ENCODE measurements around the gene ADNP. TPM values are rescaled to one million over a fixed set of nuclear protein-coding genes. Genes with fewer than 3 reads are reported as not detected.

ADNP gene
- total RNA-seq, 2 experiments from 2014 or later = 53.7 to 54.7 TPM

- intact Hi-C loops (cut with micrococcal nuclease) = no loop called here
- no peaks in the 10 kb centered on the region for H3K27me3 Mint-ChIP-seq
- H3K4me3 Mint-ChIP-seq = no peak overlapping the region
- DNase-seq = no peak
- no peak overlapping the region for H3K27ac Mint-ChIP-seq
- H3K4me1 Mint-ChIP-seq (ENCODE audit: low read depth) = peaks cover 84% of the 10 kb centered on the region
- ChIA-PET CTCF (interaction anchor here (0.5 to 3.4 kb wide), 6 partner anchors 11 to 126 kb away, joined by 3 to 32 read pairs (median 4); partner anchors contain the start of gene ADNP), POLR2A (interaction anchor here (1.2 kb wide), 1 partner anchor 12 kb away, joined by 3 read pairs; no protein-coding TSS in a partner anchor)
- no peaks in the 10 kb centered on the region for H3K9me3 Mint-ChIP-seq
- peaks cover 19% of the 10 kb centered on the region for H3K36me3 Mint-ChIP-seq
Measured at GRCh38 chr20:50916934-50917333, 14.3 kb downstream of the ADNP start.

DNA sequence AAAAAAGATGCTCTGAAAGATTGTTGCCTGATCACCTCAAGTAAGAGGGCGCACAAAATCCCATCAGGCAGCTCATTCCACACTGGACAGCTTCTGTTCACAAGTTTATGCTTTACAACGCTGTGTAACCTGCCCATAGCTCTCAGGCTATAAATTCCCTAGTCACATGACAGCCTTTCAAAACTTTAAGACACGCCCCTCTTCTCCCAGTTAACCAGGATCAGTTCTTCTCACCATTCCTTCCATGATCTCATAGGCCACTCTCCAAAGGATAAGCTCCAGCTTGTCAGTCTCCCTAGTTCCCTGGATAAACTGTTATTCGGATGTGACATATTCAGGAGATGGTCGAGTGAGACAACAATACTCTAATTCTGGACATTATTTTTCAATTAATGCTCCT is 15.0 kb downstream of the ADNP start:
- CTCF ChIA-PET = interaction anchor here (0.5 to 3.4 kb wide), 4 partner anchors 12 to 98 kb away, joined by 3 to 32 read pairs (median 4); partner anchors contain the start of gene ADNP
- H3K4me3 Mint-ChIP-seq = no peak overlapping the region

DNA sequence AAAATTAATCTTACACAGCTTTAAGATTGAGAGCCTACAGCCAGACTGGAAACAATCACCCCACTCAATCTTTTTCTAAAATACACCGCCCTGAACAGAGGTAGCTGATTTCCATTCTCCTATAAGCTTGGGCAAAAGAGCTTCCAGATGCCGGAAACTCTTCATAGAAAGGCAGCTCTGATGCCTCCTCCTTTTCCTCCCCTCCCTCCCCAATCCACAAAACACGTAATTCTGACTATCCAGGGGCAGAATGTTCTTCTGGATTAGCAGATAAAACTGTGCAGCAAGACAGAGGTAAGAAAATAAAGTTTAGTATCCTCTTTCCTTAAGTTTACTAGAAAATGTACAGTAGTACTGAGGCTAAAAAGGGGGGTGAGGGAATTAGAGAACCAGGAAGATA is 15.8 kb downstream of the ADNP start:
- no peak overlapping the region for H3K27ac Mint-ChIP-seq
- peaks cover 83% of the 10 kb centered on the region for H3K4me1 Mint-ChIP-seq (ENCODE audit: low read depth)
- intact Hi-C loops (cut with micrococcal nuclease) = loop anchor here (2.0 kb wide), 1 partner anchor 13 kb away; no protein-coding TSS in a partner anchor
- peaks cover 24% of the 10 kb centered on the region for H3K36me3 Mint-ChIP-seq
- CTCF ChIA-PET = interaction anchor here (1.8 to 3.4 kb wide), 3 partner anchors 13 to 121 kb away, joined by 5 to 32 read pairs (median 11); partner anchors contain the start of genes ADNP and BCAS4
- POLR2A ChIA-PET = interaction anchor here (0.7 kb wide), 1 partner anchor 71 kb away, joined by 3 read pairs; no protein-coding TSS in a partner anchor
- no peaks in the 10 kb centered on the region for H3K9me3 Mint-ChIP-seq
- no peaks in the 10 kb centered on the region for H3K27me3 Mint-ChIP-seq
- H3K4me3 Mint-ChIP-seq = no peak overlapping the region
- no peak for DNase-seq

More for the DNA sequence above, 15.0 kb downstream of the ADNP start:
- H3K27me3 Mint-ChIP-seq = no peaks in the 10 kb centered on the region
- POLR2A ChIA-PET = interaction anchor here (0.7 to 1.2 kb wide), 2 partner anchors 13 to 15 kb away, joined by 3 to 4 read pairs; partner anchors contain the start of gene ADNP
- H3K27ac Mint-ChIP-seq = peak overlapping the region; percentile 11
- peaks cover 84% of the 10 kb centered on the region for H3K4me1 Mint-ChIP-seq (ENCODE audit: low read depth)
- intact Hi-C loops (cut with micrococcal nuclease) = no loop called here
- H3K36me3 Mint-ChIP-seq = peaks cover 22% of the 10 kb centered on the region
- H3K9me3 Mint-ChIP-seq = no peaks in the 10 kb centered on the region
- DNase-seq = no peak

- ChIA-PET POLR2A (no interaction called here), CTCF (interaction anchor here (1.2 to 3.4 kb wide), 4 partner anchors 15 to 123 kb away, joined by 4 to 32 read pairs (median 8); partner anchors contain the start of genes ADNP and BCAS4)
- peaks cover 83% of the 10 kb centered on the region for H3K4me1 Mint-ChIP-seq (ENCODE audit: low read depth)
- H3K4me3 Mint-ChIP-seq = no peak overlapping the region
- peaks cover 20% of the 10 kb centered on the region for H3K36me3 Mint-ChIP-seq
- H3K27me3 Mint-ChIP-seq = no peaks in the 10 kb centered on the region
- DNase-seq = peak; percentile 55
- peak overlapping the region; percentile 64 for H3K27ac Mint-ChIP-seq
- intact Hi-C loops (cut with micrococcal nuclease) = loop anchor here (1.0 to 2.0 kb wide), 3 partner anchors 15 to 96 kb away; no protein-coding TSS in a partner anchor
- H3K9me3 Mint-ChIP-seq = no peaks in the 10 kb centered on the region
Measured at GRCh38 chr20:50913690-50914375, 17.4 kb downstream of the ADNP start.

DNA sequence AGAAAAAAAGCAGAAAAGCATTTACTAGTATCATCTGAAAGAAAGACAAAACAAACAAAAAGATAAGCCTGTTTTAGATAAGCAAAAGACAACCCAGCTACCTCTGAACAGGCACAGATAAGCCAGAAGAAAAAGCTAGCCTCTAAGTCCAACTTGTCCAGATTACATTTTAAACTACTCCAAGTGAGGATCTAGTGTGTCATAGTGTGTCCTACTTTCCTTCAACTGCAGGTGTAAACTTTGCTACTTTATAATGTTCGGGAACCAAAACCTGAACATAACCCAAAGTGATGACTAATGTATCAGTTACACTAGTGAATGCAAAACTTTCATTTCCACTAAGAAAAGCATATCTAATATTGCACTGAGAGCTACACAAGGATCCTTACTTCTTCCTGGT is 19.5 kb downstream of the ADNP start:
- intact Hi-C loops (cut with micrococcal nuclease) = no loop called here
- ChIA-PET POLR2A (interaction anchor here (1.0 to 2.0 kb wide), 5 partner anchors 9 to 46 kb away, joined by 3 to 10 read pairs (median 3); partner anchors contain the start of genes ADNP and DPM1), CTCF (interaction anchor here (0.8 to 3.1 kb wide), 5 partner anchors 11 to 162 kb away, joined by 3 to 36 read pairs (median 3); partner anchors contain the start of genes ADNP and BCAS4)
- H3K27ac Mint-ChIP-seq = peak overlapping the region; percentile 72
- no peak for DNase-seq
- peaks cover 73% of the 10 kb centered on the region for H3K4me1 Mint-ChIP-seq (ENCODE audit: low read depth)
- no peaks in the 10 kb centered on the region for H3K27me3 Mint-ChIP-seq
- H3K36me3 Mint-ChIP-seq = peaks cover 19% of the 10 kb centered on the region
- H3K4me3 Mint-ChIP-seq = no peak overlapping the region
- no peaks in the 10 kb centered on the region for H3K9me3 Mint-ChIP-seq

DNA sequence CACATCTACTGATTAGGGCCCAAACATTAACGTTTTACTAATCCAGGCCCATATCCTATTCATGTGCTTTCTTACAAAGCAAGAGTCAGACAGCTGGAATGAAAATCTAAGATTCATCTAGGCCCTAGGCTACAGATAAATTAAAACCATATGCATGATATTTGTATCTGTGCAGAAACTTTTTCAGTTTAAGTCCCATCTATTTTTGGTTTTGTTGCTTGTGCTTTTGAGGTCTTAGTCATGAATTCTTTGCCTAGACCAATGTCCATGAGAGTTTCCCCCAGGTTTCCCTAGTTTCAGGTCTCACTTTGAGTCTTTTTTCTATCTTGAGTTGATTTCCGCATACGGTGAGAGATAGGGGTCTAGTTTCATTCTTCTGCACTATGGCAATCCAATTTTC is 20.2 kb downstream of the ADNP start:
- Mint-ChIP-seq H3K4me1 (ENCODE audit: low read depth) (peaks cover 74% of the 10 kb centered on the region), H3K27ac (peak overlapping the region; percentile 72), H3K9me3 (no peaks in the 10 kb centered on the region), H3K4me3 (no peak overlapping the region), H3K27me3 (no peaks in the 10 kb centered on the region), H3K36me3 (peaks cover 17% of the 10 kb centered on the region)
- DNase-seq = no peak
- intact Hi-C loops (cut with micrococcal nuclease) = no loop called here
- ChIA-PET POLR2A (interaction anchor here (1.1 to 2.0 kb wide), 3 partner anchors 14 to 47 kb away, joined by 3 to 9 read pairs (median 3); partner anchors contain the start of genes ADNP and DPM1), CTCF (interaction anchor here (1.2 to 3.1 kb wide), 6 partner anchors 10 to 163 kb away, joined by 3 to 36 read pairs (median 3); partner anchors contain the start of gene ADNP)

GRCh38 chr20:50909413-50909812 is 21.8 kb downstream of the ADNP start:
- Mint-ChIP-seq H3K27me3 (no peaks in the 10 kb centered on the region), H3K36me3 (peaks cover 17% of the 10 kb centered on the region), H3K27ac (no peak overlapping the region), H3K4me3 (no peak overlapping the region), H3K9me3 (no peaks in the 10 kb centered on the region), H3K4me1 (ENCODE audit: low read depth) (peaks cover 70% of the 10 kb centered on the region)
- no peak for DNase-seq
- CTCF ChIA-PET = interaction anchor here (1.1 to 1.5 kb wide), 3 partner anchors 20 to 161 kb away, joined by 3 to 4 read pairs (median 4); no protein-coding TSS in a partner anchor
- intact Hi-C loops (cut with micrococcal nuclease) = no loop called here
- POLR2A ChIA-PET = interaction anchor here (0.9 kb wide), 1 partner anchor 22 kb away, joined by 3 read pairs; the partner anchor contains the start of gene ADNP

DNA sequence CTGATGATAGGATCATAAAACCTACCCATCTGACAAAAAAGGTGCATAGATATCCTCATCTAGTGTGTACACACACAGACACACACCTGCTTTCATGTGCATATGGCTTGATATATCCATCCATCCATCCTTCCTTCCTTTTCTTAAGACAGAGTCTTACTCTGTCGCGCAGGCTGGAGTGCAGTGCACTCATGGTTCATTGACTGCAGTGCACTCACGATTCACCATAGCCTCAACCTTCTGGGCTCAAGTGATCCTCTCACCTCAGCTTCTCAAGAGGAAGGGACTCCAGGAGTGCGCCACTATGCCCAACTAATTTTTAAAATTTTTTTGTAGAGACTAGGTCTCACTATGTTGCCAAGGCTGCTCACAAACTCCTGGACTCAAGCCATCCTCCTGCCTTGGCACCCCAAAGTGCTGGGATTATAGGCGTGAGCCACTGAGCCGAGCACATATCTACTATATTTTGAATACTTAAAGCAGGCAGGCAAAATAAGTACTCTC is 27.1 kb downstream of the ADNP start:
- peaks cover 28% of the 10 kb centered on the region for H3K36me3 Mint-ChIP-seq
- DNase-seq = no peak
- H3K4me3 Mint-ChIP-seq = no peak overlapping the region
- ChIA-PET CTCF (interaction anchor here (2.0 kb wide), 1 partner anchor 25 kb away, joined by 6 read pairs; no protein-coding TSS in a partner anchor), POLR2A (no interaction called here)
- H3K9me3 Mint-ChIP-seq = no peaks in the 10 kb centered on the region
- peak overlapping the region; percentile 54 for H3K27ac Mint-ChIP-seq
- intact Hi-C loops (cut with micrococcal nuclease) = no loop called here
- H3K27me3 Mint-ChIP-seq = no peaks in the 10 kb centered on the region
- peaks cover 37% of the 10 kb centered on the region for H3K4me1 Mint-ChIP-seq (ENCODE audit: low read depth)

- DNase-seq = no peak
- Mint-ChIP-seq H3K4me1 (ENCODE audit: low read depth) (peaks cover 36% of the 10 kb centered on the region), H3K36me3 (peaks cover 28% of the 10 kb centered on the region), H3K27me3 (no peaks in the 10 kb centered on the region), H3K4me3 (no peak overlapping the region), H3K27ac (peak overlapping the region; percentile 54), H3K9me3 (no peaks in the 10 kb centered on the region)
- intact Hi-C loops (cut with micrococcal nuclease) = no loop called here
- ChIA-PET POLR2A (interaction anchor here (1.0 kb wide), 1 partner anchor 9 kb away, joined by 3 read pairs; no protein-coding TSS in a partner anchor), CTCF (interaction anchor here (0.7 to 2.0 kb wide), 2 partner anchors 13 to 26 kb away, joined by 3 to 6 read pairs; no protein-coding TSS in a partner anchor)
Measured at GRCh38 chr20:50903353-50904051, 27.7 kb downstream of the ADNP start.

DNA sequence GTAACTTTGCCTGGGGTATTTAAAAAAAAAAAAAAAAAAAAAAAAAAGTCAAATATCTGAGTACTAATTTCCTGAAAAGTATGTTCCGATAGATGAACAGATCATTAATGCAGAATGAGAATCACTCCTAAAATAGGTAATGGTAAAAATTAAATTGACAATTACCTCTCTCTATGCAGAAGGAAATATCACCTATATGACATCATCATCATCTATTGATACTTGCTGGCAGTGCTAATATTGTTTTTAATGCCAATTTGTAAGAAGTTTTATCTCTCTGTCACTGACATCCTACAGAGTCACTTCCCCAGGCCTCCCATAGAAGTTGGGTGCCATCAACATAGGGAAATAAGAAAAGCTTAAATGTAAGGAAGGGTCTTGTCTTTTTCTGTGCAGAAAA is 29.9 kb downstream of the ADNP start:
- H3K4me3 Mint-ChIP-seq = no peak overlapping the region
- H3K9me3 Mint-ChIP-seq = no peaks in the 10 kb centered on the region
- CTCF ChIA-PET = interaction anchor here (0.5 kb wide), 1 partner anchor 12 kb away, joined by 4 read pairs; no protein-coding TSS in a partner anchor
- H3K27ac Mint-ChIP-seq = no peak overlapping the region
- POLR2A ChIA-PET = interaction anchor here (0.9 kb wide), 1 partner anchor 57 kb away, joined by 3 read pairs; no protein-coding TSS in a partner anchor
- intact Hi-C loops (cut with micrococcal nuclease) = no loop called here
- no peaks in the 10 kb centered on the region for H3K27me3 Mint-ChIP-seq
- DNase-seq = no peak
- H3K4me1 Mint-ChIP-seq (ENCODE audit: low read depth) = peaks cover 23% of the 10 kb centered on the region
- peaks cover 36% of the 10 kb centered on the region for H3K36me3 Mint-ChIP-seq

GRCh38 chr20:50900261-50900660 is 31.0 kb downstream of the ADNP start:
- no peaks in the 10 kb centered on the region for H3K9me3 Mint-ChIP-seq
- H3K27me3 Mint-ChIP-seq = no peaks in the 10 kb centered on the region
- peaks cover 16% of the 10 kb centered on the region for H3K4me1 Mint-ChIP-seq (ENCODE audit: low read depth)
- H3K4me3 Mint-ChIP-seq = no peak overlapping the region
- ChIA-PET CTCF (interaction anchor here (0.6 to 1.9 kb wide), 4 partner anchors 11 to 29 kb away, joined by 3 to 5 read pairs (median 4); no protein-coding TSS in a partner anchor), POLR2A (interaction anchor here (0.9 kb wide), 1 partner anchor 58 kb away, joined by 3 read pairs; no protein-coding TSS in a partner anchor)
- intact Hi-C loops (cut with micrococcal nuclease) = no loop called here
- peaks cover 36% of the 10 kb centered on the region for H3K36me3 Mint-ChIP-seq
- DNase-seq = no peak
- no peak overlapping the region for H3K27ac Mint-ChIP-seq

Data from activated CD4-positive, alpha-beta memory T cell treated with anti-CD3 and anti-CD28 coated beads for 36 hours (primary cell).